HEK293 (cell line): ENCODE results near the gene CHST8.

Experiments
- FEZF1 ChIP-seq: fragments of 450-650 bp; formaldehyde crosslinking; IDR thresholded peaks from 2 replicates; pipeline ENCODE4 v1.5.1; 2016; ENCODE audit warnings: missing biosample characterization, missing genetic modification characterization
- MEIS1 ChIP-seq: sonication (generic); formaldehyde crosslinking; IDR thresholded peaks from 2 replicates; pipeline ENCODE4 v1.8.1; 2022; ENCODE audit warnings: missing genetic modification reagents, mild to moderate bottlenecking, borderline replicate concordance
- REST ChIP-seq: fragments of 450-650 bp; formaldehyde crosslinking; IDR thresholded peaks from 2 replicates; pipeline ENCODE4 v1.5.1; 2016; ENCODE audit warnings: missing biosample characterization, missing genetic modification characterization
- ZNF133 ChIP-seq: fragments of 450-650 bp; formaldehyde crosslinking; IDR thresholded peaks from 2 replicates; pipeline ENCODE4 v1.5.1; 2016; ENCODE audit warnings: missing biosample characterization, missing genetic modification characterization
- ZNF19 ChIP-seq: fragments of 450-650 bp; formaldehyde crosslinking; IDR thresholded peaks from 2 replicates; pipeline ENCODE4; 2016; ENCODE audit warnings: missing biosample characterization, missing genetic modification characterization, low read depth
- ZNF274 ChIP-seq, 2 experiments: fragments of 200-500 bp in 1 of 2; fragments of 450-650 bp in 1 of 2; sonication (Bioruptor generic) in 1 of 2; formaldehyde crosslinking in 1 of 2; IDR thresholded peaks; 2 replicates each; pipeline versions ENCODE4 v1.5.1 to v1.6.1; 2014 to 2016; ENCODE audit warnings: borderline replicate concordance in 1 of 2, inconsistent platforms in 1 of 2, low read length in 1 of 2, missing biosample characterization in 1 of 2, missing genetic modification characterization in 1 of 2
- ZNF707 ChIP-seq: fragments of 450-650 bp; formaldehyde crosslinking; IDR thresholded peaks from 2 replicates; pipeline ENCODE4 v1.5.1; 2016; ENCODE audit warnings: missing biosample characterization, missing genetic modification characterization
- TF ChIP-seq, protein P1 (sequence below): fragments of 450-650 bp; formaldehyde crosslinking; IDR thresholded peaks from 2 replicates; pipeline ENCODE4 v1.5.1; 2016; ENCODE audit warnings: missing biosample characterization, missing genetic modification characterization

GRCh38 chr19:33689138-33689746 is 67.5 kb downstream of the CHST8 start:
- TF ChIP-seq ZNF133 (tag by site-specific recombination) (no peak), FEZF1 (no peak), ZNF274 (IDR thresholded peaks at IDR 0.05; ENCODE audit: low read length) (no peak), ZNF274 (tag by site-specific recombination; IDR thresholded peaks at IDR 0.05; ENCODE audit: borderline replicate concordance) (no peak), ZNF707 (tag by site-specific recombination) (no peak), REST (tag by site-specific recombination) (no peak), ZNF19 (tag by site-specific recombination) (no peak), MEIS1 (no peak)
- TF ChIP-seq, protein P1, sequence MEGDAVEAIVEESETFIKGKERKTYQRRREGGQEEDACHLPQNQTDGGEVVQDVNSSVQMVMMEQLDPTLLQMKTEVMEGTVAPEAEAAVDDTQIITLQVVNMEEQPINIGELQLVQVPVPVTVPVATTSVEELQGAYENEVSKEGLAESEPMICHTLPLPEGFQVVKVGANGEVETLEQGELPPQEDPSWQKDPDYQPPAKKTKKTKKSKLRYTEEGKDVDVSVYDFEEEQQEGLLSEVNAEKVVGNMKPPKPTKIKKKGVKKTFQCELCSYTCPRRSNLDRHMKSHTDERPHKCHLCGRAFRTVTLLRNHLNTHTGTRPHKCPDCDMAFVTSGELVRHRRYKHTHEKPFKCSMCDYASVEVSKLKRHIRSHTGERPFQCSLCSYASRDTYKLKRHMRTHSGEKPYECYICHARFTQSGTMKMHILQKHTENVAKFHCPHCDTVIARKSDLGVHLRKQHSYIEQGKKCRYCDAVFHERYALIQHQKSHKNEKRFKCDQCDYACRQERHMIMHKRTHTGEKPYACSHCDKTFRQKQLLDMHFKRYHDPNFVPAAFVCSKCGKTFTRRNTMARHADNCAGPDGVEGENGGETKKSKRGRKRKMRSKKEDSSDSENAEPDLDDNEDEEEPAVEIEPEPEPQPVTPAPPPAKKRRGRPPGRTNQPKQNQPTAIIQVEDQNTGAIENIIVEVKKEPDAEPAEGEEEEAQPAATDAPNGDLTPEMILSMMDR (tag by site-specific recombination) = no peak
